GM19043 (cell line): ENCODE results near the gene KCP.

Experiments
- ATAC-seq: cut with Tn5 transposase; IDR thresholded peaks from one replicate; pipeline ENCODE4 v1.9.1; 2021; ENCODE audit warnings: low read depth; ENCODE audit not compliant: unreplicated experiment

Gene KCP

GRCh38 chr7:128831994-128832879, 78.3 kb downstream of the KCP start:
- no peak for ATAC-seq

- ATAC-seq: no peak
Measured at GRCh38 chr7:128831178-128831993, 79.1 kb downstream of the KCP start.

- no peak for ATAC-seq
Measured at GRCh38 chr7:128830231-128831177, 80.0 kb downstream of the KCP start, which contains the start of gene FLNC. TSS of gene FLNC (plus strand) at chr7:128830406. CDS start at chr7:128830638, 232 bp downstream.

GRCh38 chr7:128829391-128830166, 80.9 kb downstream of the KCP start:
- no peak for ATAC-seq

GRCh38 chr7:128827971-128828711, 82.4 kb downstream of the KCP start:
- ATAC-seq: no peak

GRCh38 chr7:128827248-128827958, 83.1 kb downstream of the KCP start:
- ATAC-seq: no peak

DNA sequence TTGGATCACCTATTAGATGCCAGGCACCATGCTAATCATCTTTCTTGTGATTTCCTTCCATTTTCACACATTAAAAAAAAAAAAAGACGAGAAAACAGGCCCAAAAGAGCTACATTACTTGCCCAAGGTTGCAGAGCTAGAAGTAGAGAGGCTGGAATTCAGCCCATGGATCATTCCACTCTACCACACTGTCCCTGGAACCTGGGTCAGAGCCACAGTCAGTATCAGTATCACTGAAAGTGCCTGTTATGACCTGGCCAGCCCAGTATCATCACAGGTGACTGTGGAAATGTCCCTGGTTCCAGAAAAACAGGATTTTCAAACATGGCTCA, 83.6 kb downstream of the KCP start:
- ATAC-seq: no peak
